Ureter (tissue), 1 donor: Measurements from ENCODE around the gene USH1G. TPM values are rescaled to one million over a fixed set of nuclear protein-coding genes. Genes with fewer than 3 reads are reported as not detected.
"Not testable (repeated sequence)": the region's sequence is repeated elsewhere in the genome, so short reads cannot be mapped to it uniquely, and the experiment has no call there.

Experiments
- DNase-seq: peaks from one replicate; pipeline ENCODE4 v3.0.0-alpha.2; 2020; ENCODE audit warnings: low spot score
- total RNA-seq: library from RNA; stranded (reverse); gene quantifications from one replicate; pipeline ENCODE4 v1.2.4, GENCODE V29; 2023
- donor health status: DM: yes; HTN: yes; CAD: no.

Gene USH1G
- total RNA-seq, result 1.4 TPM

DNA sequence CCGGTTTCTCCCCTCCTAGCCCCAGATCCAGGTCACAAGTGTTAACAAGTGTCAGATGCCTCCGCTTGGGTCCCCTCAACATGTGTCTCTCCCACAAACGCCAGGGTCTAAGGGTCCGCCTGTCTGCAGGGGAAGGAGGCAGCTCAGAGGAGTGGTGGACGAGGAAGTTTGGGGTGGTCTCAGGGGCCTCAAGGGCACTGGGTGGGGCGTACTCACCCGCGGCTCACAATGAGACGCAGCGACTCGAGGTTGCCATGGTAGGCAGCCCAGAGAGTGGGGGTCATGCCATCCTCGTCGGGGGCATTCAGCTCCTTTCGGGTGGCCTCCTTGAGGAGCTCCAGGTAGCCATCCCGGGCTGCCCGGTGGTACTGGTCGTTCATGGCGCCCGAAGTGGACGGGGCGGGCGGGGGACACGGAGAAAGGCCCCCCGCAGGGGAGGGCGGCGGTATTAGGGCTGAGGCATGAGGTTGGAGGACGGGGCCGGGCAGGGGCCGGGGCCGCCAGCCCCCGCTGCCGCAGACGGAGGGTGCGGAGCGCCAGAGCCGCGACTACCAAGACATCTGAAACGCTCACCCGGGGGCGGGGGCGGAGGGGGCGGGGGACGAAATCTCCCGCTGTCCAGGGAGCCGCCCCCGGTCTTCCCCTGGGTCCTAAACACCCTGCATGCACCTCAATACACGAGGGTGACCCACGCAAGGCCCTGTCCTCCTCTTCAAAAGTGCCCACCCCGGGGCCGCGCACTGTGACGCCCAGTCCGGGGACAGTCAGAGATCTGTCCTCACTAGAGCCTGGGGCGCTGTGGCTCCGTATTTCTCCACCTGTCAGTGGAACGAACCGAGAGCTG, at the start of gene USH1G:
USH1G (minus strand) TSS at position 562 of the 844 bp plus-strand sequence; CDS start at position 380, 182 bp downstream.
- DNase-seq, result no peak

GRCh38 chr17:74972107-74972972, 49.3 kb upstream of the USH1G start, which contains the start of gene HID1:
Gene HID1 (minus strand): TSS chr17:74972759. CDS start chr17:74972656, 103 bp downstream.
- peak; percentile 69 for DNase-seq

DNA sequence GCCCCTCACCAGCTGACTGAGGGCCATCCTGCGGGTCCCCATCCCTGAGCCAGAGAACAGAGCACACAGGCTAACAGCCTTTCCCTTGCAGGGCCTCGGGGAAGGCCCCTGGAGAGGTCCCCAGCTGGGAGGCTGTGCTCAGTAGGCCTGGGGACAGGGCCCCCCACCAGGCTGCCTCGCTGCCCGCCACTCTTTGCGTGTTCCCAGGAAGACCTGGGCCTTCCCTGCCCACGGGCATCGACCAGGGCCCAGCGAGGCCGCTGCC, 48.7 kb upstream of the USH1G start:
- no peak for DNase-seq

- no peak for DNase-seq
Observed at GRCh38 chr17:74971069-74971841, 48.2 kb upstream of the USH1G start.

GRCh38 chr17:74970395-74970794, 47.3 kb upstream of the USH1G start:
- DNase-seq, result no peak

DNA sequence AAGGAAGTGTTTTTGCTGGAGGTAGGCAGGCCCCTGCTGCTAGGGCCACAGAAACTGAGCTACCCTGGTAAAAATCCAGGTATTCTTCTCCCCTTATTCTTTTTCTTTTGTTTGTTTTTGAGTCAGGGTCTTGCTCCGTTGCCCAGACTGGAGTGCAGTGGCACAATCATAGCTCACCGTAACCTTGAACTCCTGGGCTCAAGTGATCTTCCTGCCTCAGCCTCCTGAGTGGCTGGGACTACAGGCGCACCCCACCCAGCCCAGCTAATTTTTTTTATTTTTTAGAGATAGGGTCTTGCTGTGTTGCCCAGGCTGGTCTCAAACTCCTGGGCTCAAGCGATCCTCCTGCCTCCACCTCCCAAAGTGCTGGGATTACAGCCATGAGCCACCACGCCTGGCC, 46.4 kb upstream of the USH1G start:
- DNase-seq, result not testable (repeated sequence)

- peak; percentile 74 for DNase-seq
Observed at GRCh38 chr17:74968361-74968780, 45.3 kb upstream of the USH1G start.

GRCh38 chr17:74964988-74965622, 42.0 kb upstream of the USH1G start:
- DNase-seq, result no peak

DNA sequence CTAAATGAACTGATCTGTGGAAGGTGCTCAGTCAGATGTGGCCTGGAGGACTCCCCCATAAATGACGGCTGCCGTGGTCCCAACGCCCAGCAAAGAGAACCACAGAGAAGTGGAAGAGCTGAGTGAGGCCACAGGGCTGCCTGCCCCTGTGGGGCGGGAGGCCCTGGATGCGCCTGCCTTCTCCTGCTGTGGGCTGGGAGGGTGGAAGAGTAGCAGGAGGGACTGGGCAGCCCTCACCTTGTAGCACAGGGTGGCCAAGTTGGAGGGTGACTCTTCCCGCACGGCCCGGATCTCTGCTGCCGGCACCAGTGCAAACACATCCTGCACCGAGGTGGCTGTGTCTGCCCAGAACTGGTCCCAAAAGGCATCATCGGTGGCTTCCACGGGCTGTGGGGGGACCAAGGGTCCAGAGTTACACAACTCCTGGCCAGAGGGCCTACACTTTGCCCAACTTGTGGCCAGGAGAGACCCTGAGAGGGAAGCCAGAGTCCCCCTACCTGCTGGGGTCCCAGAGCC, 41.2 kb upstream of the USH1G start:
- DNase-seq, result no peak

- DNase-seq, result no peak
Observed at GRCh38 chr17:74963656-74964055, 40.6 kb upstream of the USH1G start.

DNA sequence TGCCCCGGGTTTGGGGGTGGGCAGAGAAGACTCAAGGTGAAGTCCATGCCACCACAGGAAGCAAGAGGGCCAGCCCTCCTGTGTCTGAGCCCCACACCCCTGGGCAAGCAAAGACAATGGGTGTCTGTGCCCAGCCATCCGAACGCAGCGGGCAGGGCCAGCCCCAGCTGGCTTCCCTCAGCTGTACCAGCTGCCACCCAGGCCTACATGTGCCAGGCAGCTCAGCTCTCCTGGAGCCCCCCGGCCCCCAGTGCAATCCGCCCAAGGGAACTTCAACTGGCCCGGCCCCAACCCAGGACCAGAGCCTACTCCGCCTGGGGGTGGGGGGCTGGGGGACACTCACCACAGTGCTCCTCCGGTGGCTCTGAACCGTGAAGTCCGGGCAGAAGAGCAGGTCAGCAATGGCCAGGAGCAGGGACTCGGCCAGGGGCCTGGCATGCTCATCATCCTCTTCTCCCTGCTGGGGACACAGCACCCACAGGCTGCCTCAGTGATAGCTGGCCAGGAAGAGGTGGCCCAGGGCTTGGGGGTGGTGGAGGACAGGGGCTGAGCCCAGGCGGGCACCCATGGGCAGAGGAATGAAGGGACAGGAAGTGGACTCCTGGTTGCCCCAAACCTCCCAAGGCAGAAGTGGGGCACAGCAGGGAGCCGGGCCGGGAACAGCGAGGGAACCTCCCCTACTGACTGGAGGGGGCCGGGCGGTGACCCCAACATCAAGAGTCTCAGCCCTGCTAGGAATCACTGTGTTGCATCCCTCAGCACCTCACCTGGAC, 39.8 kb upstream of the USH1G start:
- no peak for DNase-seq

DNA sequence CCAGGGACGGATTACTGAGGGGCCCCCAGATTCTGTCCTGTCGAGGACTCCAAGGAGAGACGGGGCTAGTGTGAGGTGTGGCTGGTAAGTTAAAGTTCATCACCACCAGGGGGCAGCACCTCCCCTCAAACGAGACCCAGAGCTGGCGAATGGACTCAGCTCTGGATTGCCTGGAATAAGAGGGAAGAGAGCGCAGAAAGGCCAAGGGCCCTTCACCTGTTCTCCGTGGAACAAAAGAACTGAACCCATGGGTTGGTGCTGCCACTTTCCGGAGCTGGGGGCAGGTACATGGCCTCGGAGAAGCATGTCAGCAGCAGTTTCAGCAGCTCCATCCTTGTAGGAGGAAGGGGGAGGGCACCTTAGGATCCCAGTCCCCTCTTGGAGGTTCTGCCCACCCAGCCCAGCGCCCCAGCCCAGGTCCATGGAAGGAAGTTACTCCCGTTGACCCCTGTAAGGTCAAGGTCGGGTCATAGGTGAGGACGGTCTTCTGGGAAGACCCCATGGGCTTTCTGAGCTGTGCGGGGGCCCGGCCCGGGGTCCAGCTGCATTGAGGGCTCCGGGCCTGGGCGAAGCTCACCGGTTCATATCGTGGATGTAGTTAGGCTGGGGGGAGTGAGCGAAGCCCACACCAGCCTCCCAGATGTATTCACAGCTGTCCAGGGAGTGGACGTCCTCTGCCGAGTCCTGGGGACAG, 38.7 kb upstream of the USH1G start:
- DNase-seq, result peak; percentile 90

GRCh38 chr17:74960570-74961342, 37.7 kb upstream of the USH1G start:
- no peak for DNase-seq

GRCh38 chr17:74959826-74960515, 36.9 kb upstream of the USH1G start:
- no peak for DNase-seq

GRCh38 chr17:74957935-74958740, 35.1 kb upstream of the USH1G start:
- peak; percentile 77 for DNase-seq

- DNase-seq, result no peak
Observed at GRCh38 chr17:74956093-74956492, 33.0 kb upstream of the USH1G start.

- no peak for DNase-seq
Observed at GRCh38 chr17:74954665-74955421, 31.8 kb upstream of the USH1G start.
